ENCODE measurements around the gene SNX9. TPM values are rescaled to one million over a fixed set of nuclear protein-coding genes. Genes with fewer than 3 reads are reported as not detected.
"Not testable (repeated sequence)": the region's sequence is repeated elsewhere in the genome, so short reads cannot be mapped to it uniquely, and the experiment has no call there.

SNX9 gene
- total and polyA plus RNA-seq, 2 donors (not counting 1 experiment from before 2014, with no cell fraction given) = 10.0 to 50.7 TPM

DNA sequence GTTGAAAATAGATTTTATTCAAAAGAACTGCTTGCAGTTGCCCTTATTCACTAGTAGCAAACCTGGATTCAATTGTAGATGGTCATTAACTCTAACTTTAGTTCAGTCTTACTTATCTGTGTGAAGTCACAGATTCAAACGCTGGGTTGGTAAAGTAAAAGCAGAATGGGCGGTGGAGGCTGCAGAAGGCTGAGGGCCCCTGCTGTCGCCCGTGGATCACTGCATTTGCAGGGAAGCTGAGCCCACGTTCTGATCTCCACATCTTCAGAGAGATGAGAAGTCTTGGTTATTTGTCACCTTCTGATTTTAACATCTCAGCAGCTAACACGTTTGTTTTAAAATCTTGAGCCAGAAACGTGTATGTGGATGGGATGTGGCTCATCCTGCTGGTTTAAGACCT, 75.1 kb downstream of the SNX9 start:
- H3K9me3 Mint-ChIP-seq (ENCODE audit: insufficient read depth) = no peaks in the 10 kb centered on the region
- Histone ChIP-seq H3K9me3 (ENCODE audit: control extremely low read depth in 1 of 3, control insufficient read depth in 2 of 3, insufficient read depth in 1 of 3, low read length in 2 of 3) (no peaks in the 10 kb centered on the region), H2AFZ (ENCODE audit: insufficient read depth, low read depth, low read length, poor library complexity, severe bottlenecking) (no peak overlapping the region), H4K20me1 (ENCODE audit: control insufficient read depth, insufficient read depth, low read length, poor library complexity, severe bottlenecking) (no peaks in the 10 kb centered on the region), H3K79me2 (ENCODE audit: control insufficient read depth, insufficient read depth, low read length) (no peaks in the 10 kb centered on the region), H3K27ac (ENCODE audit: low read length in 2 of 2) (no peak overlapping the region), H3K9ac (ENCODE audit: low read length) (no peak overlapping the region), H3K27me3 (replicated peaks in 1 of 4; ENCODE audit: control extremely low read depth in 1 of 4, control insufficient read depth in 3 of 4, insufficient read depth in 4 of 4, low read length in 3 of 4) (no peaks in the 10 kb centered on the region), H3K4me3 (ENCODE audit: control extremely low read depth in 1 of 5, extremely low read depth in 1 of 5, insufficient read depth in 1 of 5, low read depth in 2 of 5, low read length in 4 of 5) (no peak overlapping the region), H3K4me2 (replicated peaks; ENCODE audit: low read depth, low read length, poor library complexity, severe bottlenecking) (no peak overlapping the region), H3K36me3 (replicated peaks in 1 of 2; ENCODE audit: control extremely low read depth in 1 of 2, control insufficient read depth in 1 of 2, extremely low read depth in 1 of 2, insufficient read depth in 2 of 2, low read length in 1 of 2) (peaks cover 0 to 31% of the 10 kb centered on the region in 2 experiments), H3K4me1 (ENCODE audit: control insufficient read depth in 2 of 2, insufficient read depth in 2 of 2, low read length in 2 of 2) (no peaks in the 10 kb centered on the region)
- CTCF ChIA-PET = interaction anchor here (0.7 to 1.6 kb wide), 2 partner anchors 8 to 24 kb away, joined by 3 to 4 read pairs; no protein-coding TSS in a partner anchor
- intact Hi-C loops (cut with micrococcal nuclease) = no loop called here
- H3K27ac Mint-ChIP-seq = no peak overlapping the region
- 68% methylated on average over 3 of the region's 7 CpGs for WGBS (ENCODE audit: insufficient coverage)
- TF ChIP-seq, protein P1, sequence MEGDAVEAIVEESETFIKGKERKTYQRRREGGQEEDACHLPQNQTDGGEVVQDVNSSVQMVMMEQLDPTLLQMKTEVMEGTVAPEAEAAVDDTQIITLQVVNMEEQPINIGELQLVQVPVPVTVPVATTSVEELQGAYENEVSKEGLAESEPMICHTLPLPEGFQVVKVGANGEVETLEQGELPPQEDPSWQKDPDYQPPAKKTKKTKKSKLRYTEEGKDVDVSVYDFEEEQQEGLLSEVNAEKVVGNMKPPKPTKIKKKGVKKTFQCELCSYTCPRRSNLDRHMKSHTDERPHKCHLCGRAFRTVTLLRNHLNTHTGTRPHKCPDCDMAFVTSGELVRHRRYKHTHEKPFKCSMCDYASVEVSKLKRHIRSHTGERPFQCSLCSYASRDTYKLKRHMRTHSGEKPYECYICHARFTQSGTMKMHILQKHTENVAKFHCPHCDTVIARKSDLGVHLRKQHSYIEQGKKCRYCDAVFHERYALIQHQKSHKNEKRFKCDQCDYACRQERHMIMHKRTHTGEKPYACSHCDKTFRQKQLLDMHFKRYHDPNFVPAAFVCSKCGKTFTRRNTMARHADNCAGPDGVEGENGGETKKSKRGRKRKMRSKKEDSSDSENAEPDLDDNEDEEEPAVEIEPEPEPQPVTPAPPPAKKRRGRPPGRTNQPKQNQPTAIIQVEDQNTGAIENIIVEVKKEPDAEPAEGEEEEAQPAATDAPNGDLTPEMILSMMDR (IDR thresholded peaks at IDR 0.05) = no peak
- POLR2A ChIA-PET = no interaction called here
- no peaks in the 10 kb centered on the region for H3K27me3 Mint-ChIP-seq
- ATAC-seq (ENCODE audit: low read depth) (no peak), DNase-seq (no peak)
- peaks cover 4% of the 10 kb centered on the region for H3K4me1 Mint-ChIP-seq
- no peak overlapping the region for H3K4me3 Mint-ChIP-seq

DNA sequence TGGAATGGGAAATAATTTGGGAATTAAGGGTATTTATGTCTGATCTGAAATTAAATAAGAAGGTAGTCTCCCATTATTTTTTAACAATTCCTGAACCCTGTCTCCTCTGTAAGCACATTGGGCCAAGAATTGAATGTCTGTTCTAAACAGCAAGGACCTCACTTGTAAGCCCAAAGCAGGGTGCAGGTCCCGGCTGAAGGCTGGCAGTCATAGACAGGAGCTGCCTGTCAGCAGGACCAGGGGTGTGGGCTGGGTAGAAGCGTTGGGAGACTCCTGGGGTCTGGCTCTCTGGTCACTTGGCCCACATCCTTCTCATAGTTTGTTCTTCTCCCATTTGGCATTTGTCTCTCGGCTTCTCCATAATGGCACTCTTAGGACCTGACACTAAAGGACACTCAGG, 75.6 kb downstream of the SNX9 start:
- TF ChIP-seq EZH2 (IDR thresholded peaks at IDR 0.05; ENCODE audit: borderline replicate concordance, insufficient read depth, low read depth, low read length, poor library complexity, severe bottlenecking) = no peak
- TF ChIP-seq, protein P1 (IDR thresholded peaks at IDR 0.05) = no peak
- ChIA-PET CTCF (interaction anchor here (1.6 kb wide), 1 partner anchor 9 kb away, joined by 4 read pairs; no protein-coding TSS in a partner anchor), POLR2A (no interaction called here)
- peaks cover 0 to 36% of the 10 kb centered on the region in 2 experiments for H3K36me3 ChIP-seq (replicated peaks in 1 of 2; ENCODE audit: control extremely low read depth in 1 of 2, control insufficient read depth in 1 of 2, extremely low read depth in 1 of 2, insufficient read depth in 2 of 2, low read length in 1 of 2)
- no peak for ATAC-seq (ENCODE audit: low read depth)
- H3K4me2 ChIP-seq (replicated peaks; ENCODE audit: low read depth, low read length, poor library complexity, severe bottlenecking) = no peak overlapping the region
- no peak overlapping the region for H2AFZ ChIP-seq (ENCODE audit: insufficient read depth, low read depth, low read length, poor library complexity, severe bottlenecking)
- no peaks in the 10 kb centered on the region for H3K27me3 ChIP-seq (replicated peaks in 1 of 4; ENCODE audit: control extremely low read depth in 1 of 4, control insufficient read depth in 3 of 4, insufficient read depth in 4 of 4, low read length in 3 of 4)
- Mint-ChIP-seq H3K4me1 (no peaks in the 10 kb centered on the region), H3K9me3 (ENCODE audit: insufficient read depth) (no peaks in the 10 kb centered on the region), H3K27ac (no peak overlapping the region), H3K27me3 (no peaks in the 10 kb centered on the region), H3K4me3 (no peak overlapping the region)
- no peaks in the 10 kb centered on the region for H4K20me1 ChIP-seq (ENCODE audit: control insufficient read depth, insufficient read depth, low read length, poor library complexity, severe bottlenecking)
- no peaks in the 10 kb centered on the region for H3K79me2 ChIP-seq (ENCODE audit: control insufficient read depth, insufficient read depth, low read length)
- no peaks in the 10 kb centered on the region for H3K9me3 ChIP-seq (ENCODE audit: control extremely low read depth in 1 of 3, control insufficient read depth in 2 of 3, insufficient read depth in 1 of 3, low read length in 2 of 3)
- no peaks in the 10 kb centered on the region for H3K4me1 ChIP-seq (ENCODE audit: control insufficient read depth in 2 of 2, insufficient read depth in 2 of 2, low read length in 2 of 2)
- 86% methylated on average over 1 of the region's 3 CpGs for WGBS (ENCODE audit: insufficient coverage)
- intact Hi-C loops (cut with micrococcal nuclease) = no loop called here
- H3K27ac ChIP-seq (ENCODE audit: low read length in 2 of 2) = no peak overlapping the region
- H3K9ac ChIP-seq (ENCODE audit: low read length) = no peak overlapping the region
- H3K4me3 ChIP-seq (ENCODE audit: control extremely low read depth in 1 of 5, extremely low read depth in 1 of 5, insufficient read depth in 1 of 5, low read depth in 2 of 5, low read length in 4 of 5) = no peak overlapping the region
- DNase-seq = no peak

DNA sequence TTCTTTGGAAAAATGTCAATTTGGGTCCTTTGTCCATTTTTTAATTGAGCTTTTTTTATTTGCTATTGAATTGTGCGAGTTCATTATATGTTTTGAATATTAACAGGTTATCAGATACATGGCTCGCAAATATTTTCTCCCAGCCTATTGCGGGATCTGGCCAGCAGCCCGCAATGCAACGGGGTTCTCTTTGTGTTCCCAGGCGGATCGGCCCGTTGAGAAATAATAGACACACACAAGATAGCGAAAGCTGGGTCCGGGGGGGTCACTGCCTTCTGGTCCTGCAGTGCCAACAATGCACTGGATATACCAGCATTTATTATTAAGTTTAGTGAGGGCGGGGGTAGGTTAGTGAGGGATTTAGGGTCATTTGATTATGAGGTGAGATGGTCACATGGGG, 77.2 kb downstream of the SNX9 start:
- H3K9me3 ChIP-seq (ENCODE audit: control extremely low read depth in 1 of 3, control insufficient read depth in 2 of 3, insufficient read depth in 1 of 3, low read length in 2 of 3); H3K9ac ChIP-seq (ENCODE audit: low read length); H3K27me3 Mint-ChIP-seq; H3K27ac ChIP-seq (ENCODE audit: low read length in 2 of 2); H3K27me3 ChIP-seq (replicated peaks in 1 of 4; ENCODE audit: control extremely low read depth in 1 of 4, control insufficient read depth in 3 of 4, insufficient read depth in 4 of 4, low read length in 3 of 4); DNase-seq; H3K27ac Mint-ChIP-seq; H2AFZ ChIP-seq (ENCODE audit: insufficient read depth, low read depth, low read length, poor library complexity, severe bottlenecking); intact Hi-C loops (cut with micrococcal nuclease); POLR2A ChIA-PET; H3K9me3 Mint-ChIP-seq (ENCODE audit: insufficient read depth); H3K4me3 Mint-ChIP-seq; H4K20me1 ChIP-seq (ENCODE audit: control insufficient read depth, insufficient read depth, low read length, poor library complexity, severe bottlenecking); H3K4me1 ChIP-seq (ENCODE audit: control insufficient read depth in 2 of 2, insufficient read depth in 2 of 2, low read length in 2 of 2); H3K4me1 Mint-ChIP-seq; H3K79me2 ChIP-seq (ENCODE audit: control insufficient read depth, insufficient read depth, low read length); H3K4me3 ChIP-seq (ENCODE audit: control extremely low read depth in 1 of 5, extremely low read depth in 1 of 5, insufficient read depth in 1 of 5, low read depth in 2 of 5, low read length in 4 of 5); H3K4me2 ChIP-seq (replicated peaks; ENCODE audit: low read depth, low read length, poor library complexity, severe bottlenecking); ATAC-seq (ENCODE audit: low read depth): not testable (repeated sequence)
- H3K36me3 ChIP-seq (replicated peaks in 1 of 2; ENCODE audit: control extremely low read depth in 1 of 2, control insufficient read depth in 1 of 2, extremely low read depth in 1 of 2, insufficient read depth in 2 of 2, low read length in 1 of 2) = peaks cover 0 to 44% of the 10 kb centered on the region in 2 experiments
- 100% methylated on average over 7 of the region's 11 CpGs for WGBS (ENCODE audit: insufficient coverage)
- CTCF ChIA-PET = interaction anchor here (3.3 kb wide), 1 partner anchor 27 kb away, joined by 8 read pairs; no protein-coding TSS in a partner anchor

Measured in B cell (primary cell).